Parathyroid adenoma (tissue), 2 donors: ENCODE data around the gene GOSR1.

Experiments
- H2AFZ ChIP-seq: fragments of 300-600 bp; sonication (generic); one replicate; pipeline ENCODE4 v1.7.0; 2017; ENCODE audit warnings: antibody characterized with exemption, mild to moderate bottlenecking
- H3K27ac ChIP-seq: fragments of 300-600 bp; sonication (generic); one replicate; pipeline ENCODE4 v1.7.0; 2017
- H3K27me3 ChIP-seq: fragments of 300-600 bp; sonication (generic); one replicate; pipeline ENCODE4 v1.7.0; 2017; ENCODE audit warnings: low read length; ENCODE audit not compliant: control insufficient read depth, insufficient read depth
- H3K36me3 ChIP-seq: fragments of 300-600 bp; sonication (generic); one replicate; pipeline ENCODE4 v1.7.0; 2017; ENCODE audit warnings: low read length; ENCODE audit not compliant: control insufficient read depth, insufficient read depth
- H3K4me1 ChIP-seq: fragments of 300-600 bp; sonication (generic); one replicate; pipeline ENCODE4 v1.7.0; 2017; ENCODE audit warnings: control low read depth
- H3K4me2 ChIP-seq: fragments of 300-600 bp; sonication (generic); one replicate; pipeline ENCODE4 v1.7.0; 2017; ENCODE audit warnings: low read length
- H3K4me3 ChIP-seq: fragments of 300-600 bp; sonication (generic); one replicate; pipeline ENCODE4 v1.7.0; 2017; ENCODE audit warnings: low read depth, low read length
- H3K79me2 ChIP-seq: fragments of 300-600 bp; sonication (generic); one replicate; pipeline ENCODE4 v1.7.0; 2017; ENCODE audit warnings: control low read depth
- H3K9ac ChIP-seq: fragments of 300-600 bp; sonication (generic); one replicate; pipeline ENCODE4 v1.7.0; 2017; ENCODE audit warnings: mild to moderate bottlenecking
- H3K9me3 ChIP-seq: fragments of 300-600 bp; sonication (generic); one replicate; pipeline ENCODE4 v1.7.0; 2017; ENCODE audit warnings: low read length; ENCODE audit not compliant: control insufficient read depth
- TF ChIP-seq, protein P1 (sequence below): fragments of 300-600 bp; sonication (generic); IDR thresholded peaks from one replicate; pipeline ENCODE4 v1.7.0; 2017; ENCODE audit warnings: antibody characterized with exemption, mild to moderate bottlenecking
- donor health status: primary hyperparathyroidism.

Gene GOSR1

GRCh38 chr17:30477083-30477773 is at the start of gene GOSR1:
TSS of gene GOSR1 (plus strand) at chr17:30477408. CDS start at chr17:30477434, 26 bp downstream.
- peak within 1 kb of the TSS; percentile 78 for H3K4me3 ChIP-seq
- no peaks in the 10 kb centered on the region for H3K27me3 ChIP-seq
- H3K79me2 ChIP-seq: peaks cover 24% of the 10 kb centered on the region
- peak within 1 kb of the TSS; percentile 86 for H3K27ac ChIP-seq
- H3K4me1 ChIP-seq: peaks cover 10% of the 10 kb centered on the region
- H2AFZ ChIP-seq: peak within 1 kb of the TSS; percentile 96
- H3K36me3 ChIP-seq: no peaks in the 10 kb centered on the region
- no peaks in the 10 kb centered on the region for H3K9me3 ChIP-seq
- H3K9ac ChIP-seq: peak within 1 kb of the TSS; percentile 84
- TF ChIP-seq, protein P1, sequence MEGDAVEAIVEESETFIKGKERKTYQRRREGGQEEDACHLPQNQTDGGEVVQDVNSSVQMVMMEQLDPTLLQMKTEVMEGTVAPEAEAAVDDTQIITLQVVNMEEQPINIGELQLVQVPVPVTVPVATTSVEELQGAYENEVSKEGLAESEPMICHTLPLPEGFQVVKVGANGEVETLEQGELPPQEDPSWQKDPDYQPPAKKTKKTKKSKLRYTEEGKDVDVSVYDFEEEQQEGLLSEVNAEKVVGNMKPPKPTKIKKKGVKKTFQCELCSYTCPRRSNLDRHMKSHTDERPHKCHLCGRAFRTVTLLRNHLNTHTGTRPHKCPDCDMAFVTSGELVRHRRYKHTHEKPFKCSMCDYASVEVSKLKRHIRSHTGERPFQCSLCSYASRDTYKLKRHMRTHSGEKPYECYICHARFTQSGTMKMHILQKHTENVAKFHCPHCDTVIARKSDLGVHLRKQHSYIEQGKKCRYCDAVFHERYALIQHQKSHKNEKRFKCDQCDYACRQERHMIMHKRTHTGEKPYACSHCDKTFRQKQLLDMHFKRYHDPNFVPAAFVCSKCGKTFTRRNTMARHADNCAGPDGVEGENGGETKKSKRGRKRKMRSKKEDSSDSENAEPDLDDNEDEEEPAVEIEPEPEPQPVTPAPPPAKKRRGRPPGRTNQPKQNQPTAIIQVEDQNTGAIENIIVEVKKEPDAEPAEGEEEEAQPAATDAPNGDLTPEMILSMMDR: peak; percentile 86
- H3K4me2 ChIP-seq: peak within 1 kb of the TSS; percentile 73

- Histone ChIP-seq H3K79me2 (no peaks in the 10 kb centered on the region), H3K4me3 (no peak overlapping the region), H2AFZ (no peak overlapping the region), H3K27me3 (no peaks in the 10 kb centered on the region), H3K4me1 (no peaks in the 10 kb centered on the region), H3K27ac (no peak overlapping the region), H3K36me3 (no peaks in the 10 kb centered on the region), H3K9ac (no peak overlapping the region), H3K9me3 (no peaks in the 10 kb centered on the region), H3K4me2 (no peak overlapping the region)
- TF ChIP-seq, protein P1: no peak
Observed at GRCh38 chr17:30427611-30428010, 49.6 kb upstream of the GOSR1 start.

GRCh38 chr17:30429155-30429554 is 48.1 kb upstream of the GOSR1 start:
- no peak overlapping the region for H3K4me3 ChIP-seq

DNA sequence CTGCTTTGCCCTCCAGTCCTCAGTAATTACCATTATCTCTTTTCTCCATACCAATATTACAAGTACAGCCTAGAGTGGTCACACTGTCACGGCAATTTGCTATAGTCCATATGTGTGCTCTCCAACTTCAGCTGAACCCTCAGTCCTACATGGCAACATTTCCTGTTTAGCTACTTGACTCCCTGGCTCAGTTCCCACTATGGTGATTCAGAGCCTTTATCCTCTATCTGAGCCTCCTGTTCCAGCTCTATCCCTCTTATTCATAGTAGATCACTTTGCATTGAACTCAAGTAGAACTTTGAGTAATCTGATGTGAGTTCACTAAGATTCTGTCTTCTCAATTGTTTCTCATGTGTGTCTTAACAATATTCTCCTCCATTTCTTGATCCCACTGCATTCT is 43.7 kb upstream of the GOSR1 start:
- Histone ChIP-seq H3K79me2 (no peaks in the 10 kb centered on the region), H3K4me2 (no peak overlapping the region), H3K27me3 (no peaks in the 10 kb centered on the region), H3K4me1 (no peaks in the 10 kb centered on the region), H2AFZ (no peak overlapping the region), H3K4me3 (no peak overlapping the region), H3K9ac (no peak overlapping the region), H3K9me3 (no peaks in the 10 kb centered on the region), H3K36me3 (no peaks in the 10 kb centered on the region), H3K27ac (no peak overlapping the region)
- TF ChIP-seq, protein P1: no peak

More at GRCh38 chr17:30429155-30429554, 48.1 kb upstream of the GOSR1 start:
- Histone ChIP-seq H3K27ac (no peak overlapping the region), H3K27me3 (no peaks in the 10 kb centered on the region), H3K4me1 (no peaks in the 10 kb centered on the region), H3K4me2 (no peak overlapping the region), H3K79me2 (no peaks in the 10 kb centered on the region), H3K9me3 (no peaks in the 10 kb centered on the region), H3K36me3 (no peaks in the 10 kb centered on the region), H3K9ac (no peak overlapping the region), H2AFZ (no peak overlapping the region)
- TF ChIP-seq, protein P1: no peak

- Histone ChIP-seq H3K27ac (no peak overlapping the region), H3K27me3 (no peaks in the 10 kb centered on the region), H3K36me3 (no peaks in the 10 kb centered on the region), H3K79me2 (no peaks in the 10 kb centered on the region), H3K4me1 (no peaks in the 10 kb centered on the region), H2AFZ (no peak overlapping the region), H3K4me2 (no peak overlapping the region), H3K9me3 (no peaks in the 10 kb centered on the region), H3K9ac (no peak overlapping the region), H3K4me3 (no peak overlapping the region)
- TF ChIP-seq, protein P1: no peak
Observed at GRCh38 chr17:30436729-30437128, 40.5 kb upstream of the GOSR1 start.
